ENCODE data around the gene ZBED1.

GRCh38 chrX:2533424-2533823 lies 32.6 kb upstream of the ZBED1 start:
- no peak for TF ChIP-seq POLR2A (IDR thresholded peaks at IDR 0.05; ENCODE audit: low read length)
- no peak for TF ChIP-seq GATA1 (IDR thresholded peaks at IDR 0.05; ENCODE audit: low read depth, low read length)

Data from erythroblast (primary cell).